Prostate gland (tissue), 2 donors: Measurements from ENCODE around the gene SLC37A1. TPM values are rescaled to one million over a fixed set of nuclear protein-coding genes. Genes with fewer than 3 reads are reported as not detected.

Source experiments
- DNase-seq: peaks from one replicate; pipeline ENCODE4 v3.0.0-alpha.2; 2019; ENCODE audit warnings: low spot score
- H3K27ac ChIP-seq, 2 donors: fragments of 200-600 bp; sonication (generic); 2 replicates each; pipeline ENCODE4 v1.5.1; 2017 to 2019
- H3K27me3 ChIP-seq: fragments of 200-600 bp; sonication (generic); replicated peaks from 2 replicates; pipeline ENCODE4 v1.5.1; 2019; ENCODE audit not compliant: insufficient read depth
- H3K36me3 ChIP-seq, 2 donors: fragments of 200-600 bp; sonication (generic); 1 replicate in 1 of 2; 2 replicates in 1 of 2; pipeline versions ENCODE4 v1.5.1 to v1.8.1; 2017 to 2019
- H3K4me1 ChIP-seq: fragments of 200-600 bp; sonication (generic); replicated peaks from 2 replicates; pipeline ENCODE4 v1.5.1; 2019
- H3K4me3 ChIP-seq, 2 donors: fragments of 200-600 bp; sonication (generic); 2 replicates each; pipeline ENCODE4 v1.5.1; 2017 to 2019
- H3K9me3 ChIP-seq: fragments of 200-600 bp; sonication (generic); 2 replicates; pipeline ENCODE4 v1.5.1; 2017
- POLR2A ChIP-seq: fragments of 450-650 bp; IDR thresholded peaks from one replicate; pipeline ENCODE4 v1.6.1; 2016; ENCODE audit warnings: antibody characterized with exemption, mild to moderate bottlenecking
- POLR2AphosphoS5 ChIP-seq: sonication (generic); formaldehyde crosslinking; IDR thresholded peaks from one replicate; pipeline ENCODE4 v1.6.1; 2017; ENCODE audit warnings: antibody characterized with exemption
- WGBS: methylation state at CpG from one replicate; pipeline ENCODE4 v1.1.5; 2018; 5-methylcytosine and 5-hydroxymethylcytosine counted together
- intact Hi-C: fragments of 100-400 bp; cut with DNase I; formaldehyde crosslinking; loops from one replicate; pipeline ENCODE4 v1.14.2; 2022
- total RNA-seq, 2 donors: library from RNA; depleted of rRNA; stranded (reverse); fragments of >200 nt; gene quantifications; one replicate each; pipeline ENCODE4 v1.1.0, GENCODE V29; 2016
- TF ChIP-seq, protein P1 (sequence below), 4 experiments: fragments of 200-600 bp in 2 of 4; fragments of 450-650 bp in 2 of 4; sonication (generic) in 2 of 4; IDR thresholded peaks; 1 replicate in 3 of 4; 2 replicates in 1 of 4; pipeline ENCODE4 v1.5.1; 2016 to 2019; ENCODE audit warnings: antibody characterized with exemption in 4 of 4, mild to moderate bottlenecking in 2 of 4, moderate library complexity in 2 of 4

SLC37A1 gene
- total RNA-seq, 2 donors from 2014 or later = 44.2 to 49.6 TPM

DNA sequence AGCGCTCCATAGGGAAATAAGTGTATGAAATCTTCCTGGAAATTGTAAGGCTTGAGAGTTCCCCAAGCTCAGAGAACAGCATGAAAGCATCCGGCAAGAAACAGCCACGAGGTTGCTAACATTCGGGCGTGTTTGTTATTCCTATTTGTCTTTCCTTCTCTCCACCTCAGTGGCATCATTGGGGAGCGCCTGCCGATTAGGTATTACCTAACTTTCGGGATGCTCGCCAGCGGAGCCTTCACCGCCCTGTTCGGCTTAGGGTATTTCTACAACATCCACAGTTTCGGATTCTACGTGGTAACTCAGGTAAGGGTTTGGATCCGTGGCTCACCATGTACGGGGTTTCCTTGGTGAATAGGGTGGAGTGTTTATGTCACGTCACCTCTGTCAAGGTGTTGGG, 25.7 kb downstream of the SLC37A1 start:
- intact Hi-C loops = no loop called here
- H3K4me1 ChIP-seq = peaks cover 18% of the 10 kb centered on the region
- peak overlapping the region; percentile 67 to 95 for H3K27ac ChIP-seq
- DNase-seq = peak; percentile 46
- peaks cover 0 to 5% of the 10 kb centered on the region in 2 donors for H3K36me3 ChIP-seq
- no peaks in the 10 kb centered on the region for H3K27me3 ChIP-seq
- 81% methylated on average over 17 of the region's 17 CpGs for WGBS
- H3K9me3 ChIP-seq = no peaks in the 10 kb centered on the region
- no peak overlapping the region for H3K4me3 ChIP-seq
- TF ChIP-seq POLR2A (no peak), POLR2AphosphoS5 (peak; percentile 12)

DNA sequence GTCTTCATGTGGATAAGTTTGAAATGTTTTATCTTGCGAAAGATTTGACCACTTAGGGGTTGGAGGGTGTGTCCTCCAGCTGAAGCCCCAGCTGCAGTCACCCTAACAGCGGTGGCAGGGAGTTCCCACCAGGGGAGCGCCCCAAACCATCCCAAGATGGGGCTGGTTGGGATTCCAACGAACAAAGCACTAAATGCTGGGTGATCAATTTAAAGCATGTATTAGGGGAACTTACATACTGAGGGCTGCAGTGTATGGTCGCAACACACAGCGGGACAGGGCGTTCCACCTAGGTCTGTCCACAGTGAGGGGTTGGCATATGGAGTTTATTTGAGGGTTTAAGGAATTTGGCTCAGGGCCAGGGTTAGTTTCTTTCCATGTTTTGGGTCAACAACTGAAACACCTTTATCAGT, 26.3 kb downstream of the SLC37A1 start:
- H3K27me3 ChIP-seq = no peaks in the 10 kb centered on the region
- peaks cover 0 to 5% of the 10 kb centered on the region in 2 donors for H3K36me3 ChIP-seq
- H3K9me3 ChIP-seq = no peaks in the 10 kb centered on the region
- intact Hi-C loops = no loop called here
- H3K4me1 ChIP-seq = peaks cover 18% of the 10 kb centered on the region
- WGBS = 78% methylated on average over 7 of the region's 7 CpGs
- DNase-seq = no peak
- peak overlapping the region in 1 of 2 donors; percentile 95 for H3K27ac ChIP-seq
- no peak overlapping the region for H3K4me3 ChIP-seq
- TF ChIP-seq POLR2AphosphoS5 (no peak), POLR2A (no peak)
- TF ChIP-seq, protein P1, sequence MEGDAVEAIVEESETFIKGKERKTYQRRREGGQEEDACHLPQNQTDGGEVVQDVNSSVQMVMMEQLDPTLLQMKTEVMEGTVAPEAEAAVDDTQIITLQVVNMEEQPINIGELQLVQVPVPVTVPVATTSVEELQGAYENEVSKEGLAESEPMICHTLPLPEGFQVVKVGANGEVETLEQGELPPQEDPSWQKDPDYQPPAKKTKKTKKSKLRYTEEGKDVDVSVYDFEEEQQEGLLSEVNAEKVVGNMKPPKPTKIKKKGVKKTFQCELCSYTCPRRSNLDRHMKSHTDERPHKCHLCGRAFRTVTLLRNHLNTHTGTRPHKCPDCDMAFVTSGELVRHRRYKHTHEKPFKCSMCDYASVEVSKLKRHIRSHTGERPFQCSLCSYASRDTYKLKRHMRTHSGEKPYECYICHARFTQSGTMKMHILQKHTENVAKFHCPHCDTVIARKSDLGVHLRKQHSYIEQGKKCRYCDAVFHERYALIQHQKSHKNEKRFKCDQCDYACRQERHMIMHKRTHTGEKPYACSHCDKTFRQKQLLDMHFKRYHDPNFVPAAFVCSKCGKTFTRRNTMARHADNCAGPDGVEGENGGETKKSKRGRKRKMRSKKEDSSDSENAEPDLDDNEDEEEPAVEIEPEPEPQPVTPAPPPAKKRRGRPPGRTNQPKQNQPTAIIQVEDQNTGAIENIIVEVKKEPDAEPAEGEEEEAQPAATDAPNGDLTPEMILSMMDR (IDR thresholded peaks at IDR 0.05) = no peak

DNA sequence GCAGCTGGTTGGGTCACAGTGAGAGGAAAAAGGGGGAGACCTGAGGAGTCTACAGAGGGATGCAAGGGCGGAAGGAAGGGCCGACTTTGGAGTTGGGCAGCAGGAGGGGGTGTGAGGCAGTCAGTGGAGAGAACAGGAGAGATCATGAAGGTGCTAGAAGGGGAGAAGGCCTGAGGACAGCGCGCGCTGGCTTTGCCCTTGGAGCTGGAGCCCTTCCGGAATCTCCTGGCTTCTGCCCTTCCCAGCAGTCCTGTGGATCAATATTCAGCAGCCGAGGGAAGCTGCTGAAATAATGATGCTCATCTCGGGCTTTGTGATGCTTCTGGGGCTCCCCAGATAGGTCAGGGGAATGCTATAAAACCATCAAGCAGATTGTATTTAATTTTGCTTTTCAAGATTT, 26.7 kb downstream of the SLC37A1 start:
- Histone ChIP-seq H3K36me3 (peaks cover 0 to 5% of the 10 kb centered on the region in 2 donors), H3K4me3 (no peak overlapping the region), H3K27me3 (no peaks in the 10 kb centered on the region), H3K9me3 (no peaks in the 10 kb centered on the region), H3K4me1 (peaks cover 16% of the 10 kb centered on the region), H3K27ac (peak overlapping the region in 1 of 2 donors; percentile 95)
- intact Hi-C loops = no loop called here
- DNase-seq = no peak
- WGBS = 90% methylated on average over 8 of the region's 8 CpGs
- TF ChIP-seq POLR2A (no peak), POLR2AphosphoS5 (no peak)
- TF ChIP-seq, protein P1 (IDR thresholded peaks at IDR 0.05) = no peak

DNA sequence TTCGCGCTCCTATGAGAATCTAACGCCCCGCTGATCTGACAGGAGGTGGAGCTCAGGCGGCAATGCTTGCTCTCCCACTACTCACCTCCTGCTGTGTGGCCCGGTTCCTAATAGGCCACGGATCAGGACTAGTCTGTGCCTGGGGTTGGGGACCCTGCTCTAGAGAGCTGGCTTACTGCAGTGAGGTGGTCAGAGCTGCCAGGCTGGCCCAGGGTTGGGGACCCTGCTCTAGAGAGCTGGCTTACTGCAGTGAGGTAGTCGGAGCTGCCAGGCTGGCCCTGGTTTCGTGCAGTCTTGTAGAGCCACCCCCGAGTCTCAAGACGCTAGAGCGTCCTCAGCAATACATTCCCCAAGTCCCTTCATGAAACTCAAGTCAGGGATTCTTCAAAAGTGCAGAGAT, 27.5 kb downstream of the SLC37A1 start:
- H3K9me3 ChIP-seq = no peaks in the 10 kb centered on the region
- H3K4me1 ChIP-seq = peaks cover 15% of the 10 kb centered on the region
- H3K27ac ChIP-seq = peak overlapping the region in 1 of 2 donors; percentile 95
- TF ChIP-seq POLR2A = no peak
- TF ChIP-seq POLR2AphosphoS5 = no peak
- TF ChIP-seq, protein P1 (IDR thresholded peaks at IDR 0.05) = no peak
- no peak for DNase-seq
- no peak overlapping the region for H3K4me3 ChIP-seq
- peaks cover 0 to 5% of the 10 kb centered on the region in 2 donors for H3K36me3 ChIP-seq
- H3K27me3 ChIP-seq = no peaks in the 10 kb centered on the region
- intact Hi-C loops = no loop called here
- WGBS = 87% methylated on average over 12 of the region's 12 CpGs

DNA sequence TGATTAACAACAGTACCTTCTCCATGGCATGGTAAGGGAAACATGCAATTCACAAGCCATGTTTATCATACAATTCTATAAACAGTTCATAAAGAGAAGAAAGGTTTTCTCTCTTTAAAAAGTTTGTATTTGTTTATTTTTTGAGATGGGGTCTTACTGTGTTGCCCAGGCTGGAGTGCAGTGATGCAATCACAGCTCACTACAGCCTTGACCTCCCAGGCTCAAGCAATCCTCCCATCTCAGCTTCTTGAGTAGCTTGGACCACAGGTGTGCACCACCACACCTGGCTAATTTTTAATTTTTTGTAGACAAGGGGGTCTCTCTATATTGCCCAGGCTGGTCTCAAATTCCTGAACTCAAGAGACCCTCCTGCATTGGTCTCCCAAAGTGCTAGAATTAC, 28.0 kb downstream of the SLC37A1 start:
- Histone ChIP-seq H3K27me3 (no peaks in the 10 kb centered on the region), H3K4me3 (no peak overlapping the region), H3K27ac (peak overlapping the region in 1 of 2 donors; percentile 95), H3K9me3 (no peaks in the 10 kb centered on the region), H3K36me3 (peaks cover 0 to 5% of the 10 kb centered on the region in 2 donors), H3K4me1 (peaks cover 15% of the 10 kb centered on the region)
- DNase-seq = no peak
- intact Hi-C loops = no loop called here
- TF ChIP-seq POLR2A = no peak
- TF ChIP-seq, protein P1 (IDR thresholded peaks at IDR 0.05) = no peak
